Activated T-helper 1 cell treated with anti-CD3 and anti-CD28 coated beads, Interleukin-2, amount 50 U/mL, for 16 hours (primary cell): ENCODE results near the gene ENTPD6.

Experiments used
- DNase-seq, 2 donors: peaks; one replicate each; pipeline ENCODE4 v3.0.0-alpha.2; 2020; ENCODE audit warnings: low read depth in 1 of 2, low spot score in 1 of 2

Gene ENTPD6

GRCh38 chr20:25207960-25208534 lies 12.5 kb downstream of the ENTPD6 start:
- DNase-seq = no peak

DNA sequence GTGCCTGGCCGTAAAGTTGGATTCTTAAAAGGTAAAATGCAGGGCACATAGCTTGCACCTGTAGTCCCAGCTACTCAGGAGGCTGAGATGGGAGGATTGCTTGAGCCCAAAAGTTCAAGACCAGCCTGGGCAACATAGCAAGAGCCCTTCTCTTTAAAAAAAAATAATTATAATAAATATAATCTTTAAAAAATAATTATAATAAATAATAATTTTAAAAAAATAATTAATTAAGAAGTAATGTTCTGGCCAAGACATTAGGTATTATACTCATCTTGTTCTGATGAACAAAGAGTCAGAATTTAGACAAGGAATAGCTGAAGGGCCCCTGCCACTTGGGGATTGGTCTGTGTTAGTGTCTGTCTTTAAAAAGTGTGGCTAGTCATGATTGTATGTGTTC lies 13.9 kb downstream of the ENTPD6 start:
- DNase-seq = no peak

DNA sequence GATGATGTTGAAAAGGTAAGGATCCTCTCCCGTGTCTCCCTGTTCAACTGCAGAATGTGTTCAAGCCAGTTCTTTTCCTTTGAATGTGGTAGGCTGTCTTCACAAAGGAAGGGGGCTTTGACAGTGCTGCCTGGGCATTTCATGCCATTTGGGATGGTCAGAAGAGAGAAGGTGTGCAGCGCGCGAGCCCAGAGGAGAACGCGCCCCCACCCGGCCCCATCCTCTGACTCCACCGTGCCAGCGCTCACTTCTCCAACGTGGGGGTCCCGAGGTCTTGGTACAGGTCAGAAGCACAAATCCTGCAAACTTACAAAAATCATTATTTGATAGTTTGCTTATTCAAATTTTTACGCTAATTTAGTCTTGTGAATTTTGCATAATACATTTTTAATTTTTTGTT lies 14.4 kb downstream of the ENTPD6 start:
- DNase-seq = no peak

DNA sequence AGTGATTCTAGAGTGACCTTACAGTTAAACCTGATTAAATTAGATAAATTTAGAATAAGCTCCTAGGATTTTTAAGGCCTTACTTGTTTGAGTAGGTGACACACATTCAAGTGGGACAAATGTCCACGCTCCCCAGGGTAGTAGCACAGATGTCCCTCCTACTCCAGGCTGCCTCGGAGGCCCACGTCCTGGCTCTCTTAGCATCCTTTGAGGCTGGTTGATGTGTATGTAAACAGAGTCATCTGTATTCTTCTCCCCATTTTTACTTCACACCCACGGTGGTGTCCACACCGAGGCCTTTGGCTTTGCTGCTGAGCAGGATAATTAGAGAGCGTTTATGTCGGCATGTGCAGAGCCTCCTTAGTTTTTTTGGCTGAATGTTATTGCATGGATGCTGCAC lies 15.8 kb downstream of the ENTPD6 start:
- DNase-seq = no peak

- no peak for DNase-seq
Measured at GRCh38 chr20:25212242-25212641, 16.7 kb downstream of the ENTPD6 start.

- no peak for DNase-seq
Measured at GRCh38 chr20:25213566-25214425, 18.3 kb downstream of the ENTPD6 start.

DNA sequence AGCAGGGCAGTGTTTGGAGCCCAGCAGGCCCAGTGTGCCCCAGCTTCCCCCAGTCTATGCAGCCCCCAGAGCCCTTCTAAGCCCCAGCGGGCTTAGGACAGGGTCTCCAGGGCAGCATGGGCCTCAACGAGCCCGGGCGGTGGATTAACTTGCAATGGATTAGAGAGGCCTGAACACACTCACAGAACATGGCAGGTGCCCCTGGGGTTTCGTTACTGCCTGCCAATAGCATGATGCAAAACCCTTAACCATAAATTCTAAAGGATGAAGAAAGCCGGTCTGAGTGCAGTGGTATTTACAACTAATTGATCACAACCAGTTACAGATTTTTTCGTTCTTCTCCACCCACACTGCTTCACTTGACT lies 18.9 kb downstream of the ENTPD6 start:
- DNase-seq = no peak

DNA sequence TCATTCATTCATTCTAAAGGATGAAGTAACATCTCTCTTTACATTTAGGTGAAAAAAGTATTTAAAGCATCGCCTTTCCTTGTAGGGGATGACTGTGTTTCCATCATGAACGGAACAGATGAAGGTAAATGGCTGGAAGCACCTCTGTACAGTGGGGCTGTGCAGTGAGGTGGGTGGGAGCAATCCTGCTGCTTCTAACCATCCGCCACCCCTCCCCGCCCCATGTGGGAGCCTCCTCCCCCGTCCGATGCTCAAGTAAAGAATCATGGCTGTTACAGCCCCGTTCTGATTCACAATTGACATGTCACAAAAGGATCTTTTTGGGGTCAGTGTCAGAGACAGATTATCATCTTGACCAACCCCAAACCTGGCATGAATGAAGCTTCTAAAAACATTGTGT lies 19.3 kb downstream of the ENTPD6 start:
- no peak for DNase-seq

DNA sequence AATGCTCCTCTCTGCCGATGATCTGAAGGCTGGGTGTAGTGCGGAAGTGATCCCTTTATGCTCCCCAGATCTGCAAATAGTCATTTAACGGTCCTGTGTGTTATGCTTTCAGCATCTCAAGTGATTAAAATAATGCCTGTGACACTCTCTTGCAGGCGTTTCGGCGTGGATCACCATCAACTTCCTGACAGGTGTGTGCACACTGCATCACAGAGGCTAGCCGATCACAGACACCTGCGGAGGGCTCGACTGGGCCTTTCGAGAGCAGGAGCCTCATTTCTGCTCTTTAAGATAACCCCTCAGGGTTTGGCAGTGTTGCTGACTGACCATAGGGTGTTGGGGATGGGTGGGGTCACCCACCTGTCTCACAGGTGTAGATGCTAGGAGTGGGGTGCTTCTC lies 20.0 kb downstream of the ENTPD6 start:
- DNase-seq = no peak

GRCh38 chr20:25216199-25216945 lies 20.9 kb downstream of the ENTPD6 start:
- DNase-seq = no peak

- no peak for DNase-seq
Measured at GRCh38 chr20:25217161-25218108, 21.9 kb downstream of the ENTPD6 start.

DNA sequence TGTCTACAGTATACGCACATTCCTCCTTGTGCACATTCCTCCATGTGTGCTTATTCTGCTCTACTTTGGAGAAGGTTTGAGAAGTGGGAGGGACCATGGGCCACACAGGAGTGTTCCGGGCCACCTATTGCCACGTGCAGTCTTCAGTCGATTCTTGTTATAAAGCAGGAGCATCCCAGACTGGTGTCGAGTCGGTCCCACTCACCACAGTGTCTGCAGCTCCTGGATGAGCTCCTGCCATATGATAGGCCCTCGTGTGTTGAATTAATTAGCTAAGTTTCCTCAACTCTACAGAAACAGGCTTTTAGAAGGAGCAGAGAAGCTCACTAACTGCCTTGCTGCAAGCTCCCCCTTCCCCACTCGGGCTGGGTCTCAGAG lies 22.6 kb downstream of the ENTPD6 start:
- DNase-seq = no peak

- DNase-seq = no peak
Measured at GRCh38 chr20:25218492-25218891, 23.0 kb downstream of the ENTPD6 start.

DNA sequence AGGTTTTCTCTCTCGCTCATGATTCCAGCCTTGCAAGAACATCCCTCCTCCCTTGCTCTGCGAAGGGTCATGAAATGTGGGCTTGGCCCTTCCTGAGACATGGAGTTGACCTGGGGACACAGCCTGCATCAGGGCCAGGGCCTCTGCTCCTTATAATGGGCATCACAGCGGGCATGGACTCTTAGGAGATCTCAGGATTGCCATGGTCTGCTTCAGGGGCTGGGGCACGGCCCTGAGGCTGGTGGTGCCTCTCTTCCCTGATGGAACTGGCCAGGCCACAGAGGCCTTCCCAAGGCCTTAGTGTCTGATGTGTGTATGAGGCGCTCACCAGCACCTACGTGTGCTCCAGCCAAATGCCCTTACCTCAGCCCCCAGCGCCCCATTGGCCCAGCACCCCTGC lies 23.9 kb downstream of the ENTPD6 start:
- no peak for DNase-seq

DNA sequence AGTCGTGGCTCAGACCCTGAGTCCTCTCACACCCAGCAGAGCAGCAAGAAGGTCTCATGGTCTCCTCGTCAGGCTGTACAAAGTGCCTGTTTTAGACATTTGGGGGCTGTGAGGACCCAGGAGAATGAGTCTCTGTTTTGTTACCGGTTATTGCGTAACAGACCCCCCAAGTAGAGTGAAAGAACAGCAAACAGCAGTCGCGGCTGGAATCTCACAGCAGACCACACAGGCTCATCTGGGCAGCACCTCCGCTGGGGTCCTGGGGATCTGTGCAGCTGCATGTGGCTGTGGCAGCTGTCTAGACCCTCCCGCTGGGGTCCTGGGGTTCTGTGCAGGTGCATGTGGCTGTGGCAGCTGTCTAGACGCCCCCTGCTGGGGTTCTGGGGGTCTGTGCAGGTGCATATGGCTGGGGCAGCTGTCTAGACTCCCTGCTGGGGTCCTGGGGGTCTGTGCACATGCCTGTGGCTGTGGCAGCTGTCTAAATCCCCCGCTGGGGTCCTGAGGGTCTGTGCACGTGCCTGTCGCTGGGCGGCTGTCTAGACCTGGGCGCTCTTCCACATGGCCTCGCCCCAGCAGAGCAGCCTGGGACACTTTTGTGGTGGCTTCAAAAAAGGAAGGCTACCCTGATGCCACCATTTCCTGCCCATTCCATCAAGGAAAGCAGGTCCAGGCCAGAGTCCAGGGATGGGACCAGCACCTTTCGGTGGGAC lies 24.7 kb downstream of the ENTPD6 start:
- DNase-seq = no peak

DNA sequence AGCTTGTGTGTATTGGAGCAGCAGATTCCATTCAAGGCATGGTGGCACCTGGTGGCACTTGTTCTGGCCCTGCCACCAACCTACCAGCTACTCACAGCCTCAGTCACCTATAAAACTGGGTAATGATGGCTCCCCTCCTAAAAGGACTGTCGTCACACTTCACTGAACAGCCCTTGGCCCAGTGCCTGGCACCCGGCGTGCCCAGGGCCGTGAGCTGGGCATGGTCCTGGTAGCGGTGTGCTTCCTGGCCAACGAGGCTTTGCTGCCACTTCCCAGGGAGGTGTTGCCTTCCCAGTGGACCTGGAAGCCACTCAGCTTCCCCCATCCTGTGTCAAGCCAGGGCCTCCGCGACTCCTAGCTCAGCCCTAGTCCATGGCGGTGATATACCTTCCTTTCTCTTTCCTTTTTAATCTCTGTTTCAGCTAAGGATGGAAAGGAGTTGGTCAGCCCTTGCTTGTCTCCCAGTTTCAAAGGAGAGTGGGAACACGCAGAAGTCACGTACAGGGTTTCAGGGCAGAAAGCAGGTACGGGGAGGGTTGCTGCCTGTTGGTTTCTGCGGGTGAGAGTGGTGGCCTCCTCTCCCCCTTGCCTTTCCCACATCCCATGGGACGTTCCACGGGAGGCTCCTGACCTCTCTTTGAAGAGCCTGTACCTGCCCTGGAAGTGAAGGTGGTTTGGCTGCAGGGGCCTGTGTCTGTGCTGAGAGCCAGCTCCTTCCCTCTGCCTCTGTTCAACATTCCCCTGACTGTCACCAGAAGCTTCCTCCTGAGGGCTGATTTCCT lies 25.5 kb downstream of the ENTPD6 start:
- no peak for DNase-seq

DNA sequence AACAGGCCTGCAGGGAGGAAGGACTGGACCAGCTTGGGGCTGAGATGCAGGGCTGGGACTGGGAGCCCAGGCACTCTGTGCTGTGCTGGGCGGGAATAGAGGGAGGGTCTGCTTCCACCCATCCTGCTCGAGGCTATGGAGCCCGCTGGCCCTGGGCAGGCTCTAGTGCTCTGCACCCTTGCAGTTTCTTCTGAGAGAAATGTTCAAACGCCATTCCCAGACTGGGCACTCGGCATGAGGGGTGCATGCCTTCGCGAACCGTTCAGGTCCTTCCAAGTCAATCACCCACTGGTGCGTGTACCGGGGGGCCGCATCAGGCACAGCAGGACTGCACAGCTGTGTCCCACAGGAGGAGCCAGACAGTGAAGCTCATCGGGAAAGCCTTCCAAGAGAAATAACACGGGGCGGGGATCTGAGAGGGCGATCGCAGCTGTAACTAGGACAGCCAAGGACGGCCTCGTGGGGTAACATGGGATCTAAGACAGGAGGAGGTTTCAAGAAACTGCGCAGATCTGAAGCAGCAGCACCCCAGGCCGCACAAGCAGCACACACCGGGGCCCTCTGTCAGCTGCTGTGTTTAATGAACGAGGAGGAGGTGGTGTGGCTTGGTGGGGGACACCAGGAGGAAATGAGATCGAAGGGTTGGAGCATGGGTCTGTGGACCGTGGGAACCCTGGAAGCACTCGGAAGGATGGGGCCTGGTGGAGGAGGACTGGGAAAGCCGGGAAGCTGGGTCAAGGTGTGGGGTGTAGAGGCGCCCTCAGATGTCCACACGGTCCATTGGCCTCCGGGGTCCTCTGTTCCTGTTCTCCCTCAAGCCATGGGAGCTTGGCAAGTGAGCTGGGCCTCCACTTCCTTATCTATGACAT lies 26.3 kb downstream of the ENTPD6 start:
- no peak for DNase-seq

GRCh38 chr20:25222461-25223178 lies 27.1 kb downstream of the ENTPD6 start:
- DNase-seq = no peak
